Activated T-cell treated with anti-CD3 and anti-CD28 coated beads, Interleukin-2, amount 50 U/mL, for 72 hours (primary cell): ENCODE data around the gene CSTPP1. TPM values are rescaled to one million over a fixed set of nuclear protein-coding genes. Genes with fewer than 3 reads are reported as not detected.

ENCODE experiments used
- ATAC-seq, 2 donors: fragments of 150-1000 bp; cut with Tn5 transposase; replicated peaks in 1 of 2; 2 replicates each; pipeline ENCODE4 v1.10.0; 2021; ENCODE audit warnings: moderate library complexity in 2 of 2, mild to moderate bottlenecking in 1 of 2
- DNase-seq, 2 donors: peaks; one replicate each; pipeline ENCODE4 v3.0.0; 2021 to 2022; ENCODE audit warnings: mixed read lengths in 1 of 2
- H3K27ac Mint-ChIP-seq: one replicate; pipeline ENCODE4 v1.8.0; 2022; ENCODE audit warnings: mild to moderate bottlenecking, moderate library complexity, mixed read lengths
- H3K27me3 Mint-ChIP-seq: one replicate; pipeline ENCODE4 v1.8.0; 2022; ENCODE audit warnings: low read depth, mixed read lengths
- H3K36me3 Mint-ChIP-seq, 2 donors: one replicate each; pipeline ENCODE4 v1.8.0; 2022; ENCODE audit warnings: mixed read lengths in 2 of 2, mild to moderate bottlenecking in 1 of 2; ENCODE audit not compliant: insufficient read depth in 2 of 2
- H3K4me1 Mint-ChIP-seq: one replicate; pipeline ENCODE4 v1.8.0; 2022; ENCODE audit warnings: low read depth, mixed read lengths
- H3K4me3 Mint-ChIP-seq, 2 donors: one replicate each; pipeline ENCODE4 v1.8.0; 2022; ENCODE audit warnings: mild to moderate bottlenecking in 2 of 2, mixed read lengths in 2 of 2, moderate library complexity in 2 of 2
- H3K9me3 Mint-ChIP-seq, 2 donors: one replicate each; pipeline ENCODE4 v1.8.0; 2022; ENCODE audit warnings: mixed read lengths in 2 of 2
- total RNA-seq, 2 donors: library from RNA; stranded (reverse); gene quantifications; one replicate each; pipeline ENCODE4 v1.2.3, GENCODE V29; 2022

The CSTPP1 gene
- total RNA-seq, 2 donors from 2014 or later, result 20.4 to 21.2 TPM

DNA sequence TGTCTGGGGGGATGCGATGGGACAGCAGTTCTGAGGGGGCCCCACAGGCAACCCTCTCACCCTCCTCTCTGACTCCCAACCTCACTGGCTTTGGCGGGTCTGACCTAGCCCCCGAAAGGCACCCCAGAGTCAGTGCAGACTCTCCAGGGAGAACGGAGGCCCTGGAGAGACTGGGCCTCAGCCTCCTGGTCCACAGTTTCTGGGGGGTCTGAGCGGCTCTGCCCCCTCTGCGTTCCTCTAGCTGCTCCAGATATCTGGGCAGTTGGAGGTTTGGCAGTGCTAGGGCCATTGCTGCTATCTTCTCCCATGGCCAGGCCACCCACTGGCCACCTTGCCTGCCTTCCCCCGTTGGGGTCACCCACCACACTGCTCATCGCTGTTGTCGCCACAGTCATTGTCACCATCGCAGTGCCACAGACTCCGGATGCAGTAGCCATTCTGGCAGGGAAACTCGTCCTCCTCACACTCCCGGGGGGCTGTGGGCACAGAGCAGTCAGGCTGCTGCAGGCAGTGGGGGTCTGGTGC is 37.0 kb upstream of the CSTPP1 start:
- Mint-ChIP-seq H3K4me3 (no peak overlapping the region), H3K27ac (no peak overlapping the region), H3K9me3 (no peaks in the 10 kb centered on the region), H3K36me3 (no peaks in the 10 kb centered on the region), H3K4me1 (no peaks in the 10 kb centered on the region), H3K27me3 (no peaks in the 10 kb centered on the region)
- ATAC-seq (no peak), DNase-seq (no peak)

DNA sequence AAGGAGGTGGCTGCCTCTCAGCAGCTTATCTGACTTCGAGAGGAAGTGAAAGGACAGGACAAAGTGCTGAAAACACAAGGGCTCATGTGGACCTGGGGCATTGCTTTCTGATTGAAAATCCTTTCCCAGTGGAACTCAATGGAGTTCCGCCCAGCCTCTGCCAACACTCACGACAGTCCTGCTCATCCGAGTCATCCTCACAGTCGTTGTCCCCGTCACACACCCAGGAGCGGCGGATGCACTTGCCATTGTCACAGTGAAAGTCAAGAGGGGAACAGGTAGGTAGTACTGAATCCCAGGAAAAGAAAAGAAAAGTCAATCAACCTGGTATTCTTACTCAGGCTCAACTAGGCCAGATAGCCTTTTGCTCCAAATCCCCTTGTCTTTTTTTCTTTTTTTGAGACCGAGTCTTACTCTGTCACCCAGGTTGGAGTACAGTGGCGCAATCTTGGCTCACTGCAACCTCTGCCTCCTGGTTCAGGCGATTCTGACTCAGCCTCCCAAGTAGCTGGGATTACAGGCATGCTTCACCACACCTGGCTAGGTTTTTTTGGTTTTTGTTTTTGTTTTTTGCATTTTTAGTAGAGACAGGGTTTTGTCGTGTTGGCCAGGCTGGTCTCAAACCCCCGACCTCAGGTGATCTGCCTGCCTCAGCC is 36.3 kb upstream of the CSTPP1 start:
- H3K4me3 Mint-ChIP-seq, result no peak overlapping the region
- ATAC-seq (no peak), DNase-seq (no peak)
- no peaks in the 10 kb centered on the region for H3K4me1 Mint-ChIP-seq
- no peak overlapping the region for H3K27ac Mint-ChIP-seq
- no peaks in the 10 kb centered on the region for H3K9me3 Mint-ChIP-seq
- H3K27me3 Mint-ChIP-seq, result no peaks in the 10 kb centered on the region
- no peaks in the 10 kb centered on the region for H3K36me3 Mint-ChIP-seq

DNA sequence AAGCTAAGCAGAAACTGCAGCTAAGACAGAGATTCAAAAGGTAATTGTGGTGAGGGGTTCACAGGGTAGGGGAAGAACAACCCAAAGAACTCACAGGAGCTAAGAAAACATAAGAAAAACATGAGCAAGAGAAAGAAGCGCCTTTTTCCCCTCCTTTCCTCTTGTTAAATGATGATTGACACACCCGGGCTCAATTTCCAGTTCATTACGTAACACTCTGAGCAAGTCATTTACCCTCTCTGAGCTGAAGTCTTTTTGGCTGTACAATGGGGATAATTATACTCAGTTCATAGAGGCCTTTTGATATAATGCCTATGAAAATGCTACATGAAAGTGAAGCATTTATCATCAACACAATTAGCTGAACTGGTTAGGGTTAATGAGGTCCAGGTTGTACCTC is 35.4 kb upstream of the CSTPP1 start:
- Mint-ChIP-seq H3K4me1 (no peaks in the 10 kb centered on the region), H3K4me3 (no peak overlapping the region), H3K27me3 (no peaks in the 10 kb centered on the region), H3K9me3 (no peaks in the 10 kb centered on the region), H3K36me3 (no peaks in the 10 kb centered on the region), H3K27ac (no peak overlapping the region)
- ATAC-seq (no peak), DNase-seq (no peak)

DNA sequence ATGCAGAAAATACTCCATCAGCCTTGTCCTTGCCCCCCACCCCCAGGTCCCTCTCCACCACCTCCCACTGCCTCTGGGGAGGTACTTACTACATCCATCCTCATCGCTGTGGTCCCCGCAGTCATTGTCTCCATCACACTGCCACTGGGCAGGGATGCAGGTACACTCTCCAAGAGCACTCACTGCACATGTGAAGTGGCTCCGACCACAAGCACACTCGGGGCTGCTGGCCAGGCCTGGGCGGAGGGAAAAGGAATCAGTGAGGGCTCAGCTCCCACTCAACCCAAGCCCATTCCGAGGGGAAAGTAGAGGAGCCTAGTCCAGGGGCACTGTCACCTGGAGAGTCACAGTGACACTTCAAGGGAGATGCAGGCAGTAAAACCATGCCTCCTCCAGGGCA is 33.9 kb upstream of the CSTPP1 start:
- Mint-ChIP-seq H3K36me3 (no peaks in the 10 kb centered on the region), H3K9me3 (no peaks in the 10 kb centered on the region), H3K27ac (no peak overlapping the region), H3K27me3 (no peaks in the 10 kb centered on the region), H3K4me1 (no peaks in the 10 kb centered on the region), H3K4me3 (no peak overlapping the region)
- DNase-seq (no peak), ATAC-seq (no peak)

DNA sequence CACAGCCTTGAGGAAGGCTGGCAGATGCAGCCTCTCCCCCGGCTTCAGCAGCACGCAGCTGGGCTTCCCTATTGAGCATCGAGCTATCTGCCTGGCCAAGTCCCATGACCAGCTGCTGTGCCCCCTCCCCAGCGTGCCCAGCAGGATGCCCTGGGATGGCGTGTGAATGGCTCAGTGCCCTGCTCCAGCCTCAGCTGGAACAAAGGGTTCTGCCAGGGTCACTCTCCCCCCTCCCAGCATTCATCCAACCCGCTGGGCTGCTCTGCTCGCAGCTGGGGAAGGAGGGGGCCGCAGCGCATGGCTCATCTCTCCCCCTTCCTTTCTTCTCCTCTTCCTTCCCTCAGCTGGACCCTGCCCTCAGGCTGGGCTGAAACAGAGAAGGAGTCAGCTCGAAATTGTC is 32.7 kb upstream of the CSTPP1 start:
- Mint-ChIP-seq H3K9me3 (no peaks in the 10 kb centered on the region), H3K27me3 (no peaks in the 10 kb centered on the region), H3K36me3 (no peaks in the 10 kb centered on the region), H3K4me1 (no peaks in the 10 kb centered on the region), H3K27ac (no peak overlapping the region), H3K4me3 (no peak overlapping the region)
- DNase-seq (no peak), ATAC-seq (no peak)

DNA sequence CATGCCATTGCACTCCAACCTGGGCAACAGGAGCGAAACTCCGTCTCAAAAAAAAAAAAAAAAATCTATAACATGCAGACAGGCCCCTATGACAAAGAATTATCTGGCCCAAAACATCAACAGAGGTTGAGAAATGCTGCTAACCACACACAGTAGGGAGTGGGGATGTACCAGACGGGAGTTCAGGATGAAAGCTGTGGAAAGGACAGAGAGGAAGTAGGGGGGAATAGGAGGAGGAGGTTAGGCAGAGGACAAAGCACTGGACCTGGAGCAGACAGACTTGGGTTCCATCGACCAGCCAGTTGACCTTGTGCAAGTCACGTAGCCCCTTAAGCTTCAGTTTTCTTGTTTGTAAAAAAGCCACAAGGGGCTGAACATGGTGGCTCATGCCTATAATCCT is 30.8 kb upstream of the CSTPP1 start:
- Mint-ChIP-seq H3K27ac (no peak overlapping the region), H3K4me1 (no peaks in the 10 kb centered on the region), H3K4me3 (no peak overlapping the region), H3K27me3 (peaks cover 8% of the 10 kb centered on the region), H3K36me3 (no peaks in the 10 kb centered on the region), H3K9me3 (no peaks in the 10 kb centered on the region)
- DNase-seq (no peak), ATAC-seq (no peak)

DNA sequence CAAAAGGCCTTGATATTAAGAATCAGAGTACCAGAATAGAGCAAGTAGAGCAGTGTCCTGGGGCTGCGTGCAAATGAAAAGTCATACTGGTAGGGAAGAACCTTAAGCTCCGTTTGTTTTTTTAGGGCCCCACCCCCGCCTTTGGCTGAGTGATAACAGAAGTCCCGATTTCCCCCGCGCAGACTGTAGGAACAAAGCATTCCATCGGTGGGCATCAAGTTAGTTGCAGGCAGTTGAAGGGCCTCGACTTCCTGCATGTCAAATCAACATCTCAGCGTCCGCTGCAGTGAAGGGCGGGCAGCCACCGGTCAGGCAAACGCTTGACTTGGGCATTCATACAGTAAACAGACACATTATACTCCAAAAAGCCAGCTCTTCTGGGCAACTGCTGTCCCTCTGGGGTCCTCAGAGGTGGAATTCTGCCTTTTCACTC is 29.9 kb upstream of the CSTPP1 start:
- no peaks in the 10 kb centered on the region for H3K9me3 Mint-ChIP-seq
- no peak for DNase-seq
- H3K4me3 Mint-ChIP-seq, result no peak overlapping the region
- no peak for ATAC-seq
- no peaks in the 10 kb centered on the region for H3K36me3 Mint-ChIP-seq
- H3K4me1 Mint-ChIP-seq, result no peaks in the 10 kb centered on the region
- H3K27ac Mint-ChIP-seq, result no peak overlapping the region
- peaks cover 14% of the 10 kb centered on the region for H3K27me3 Mint-ChIP-seq

DNA sequence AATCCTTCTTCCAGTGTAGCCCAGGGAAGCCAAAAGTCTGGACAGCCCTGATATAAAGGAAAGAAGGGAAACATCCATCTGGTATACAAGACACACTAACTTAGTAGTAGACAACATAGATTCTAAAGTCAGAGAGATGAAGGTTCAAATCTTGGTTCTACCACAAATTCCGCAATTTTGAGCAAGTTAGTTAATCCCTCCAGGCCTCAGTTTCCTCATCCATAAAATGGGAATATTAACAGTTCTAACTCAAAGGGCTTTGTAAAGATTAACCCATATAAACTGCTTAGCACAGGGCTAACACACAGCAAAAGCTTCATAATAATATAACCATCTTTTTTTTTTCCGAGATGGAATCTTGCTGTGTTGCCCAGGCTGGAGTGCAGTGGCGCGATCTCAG is 29.0 kb upstream of the CSTPP1 start:
- Mint-ChIP-seq H3K36me3 (no peaks in the 10 kb centered on the region), H3K27ac (no peak overlapping the region), H3K4me3 (no peak overlapping the region), H3K9me3 (no peaks in the 10 kb centered on the region), H3K4me1 (no peaks in the 10 kb centered on the region), H3K27me3 (peaks cover 20% of the 10 kb centered on the region)
- ATAC-seq (no peak), DNase-seq (no peak)

DNA sequence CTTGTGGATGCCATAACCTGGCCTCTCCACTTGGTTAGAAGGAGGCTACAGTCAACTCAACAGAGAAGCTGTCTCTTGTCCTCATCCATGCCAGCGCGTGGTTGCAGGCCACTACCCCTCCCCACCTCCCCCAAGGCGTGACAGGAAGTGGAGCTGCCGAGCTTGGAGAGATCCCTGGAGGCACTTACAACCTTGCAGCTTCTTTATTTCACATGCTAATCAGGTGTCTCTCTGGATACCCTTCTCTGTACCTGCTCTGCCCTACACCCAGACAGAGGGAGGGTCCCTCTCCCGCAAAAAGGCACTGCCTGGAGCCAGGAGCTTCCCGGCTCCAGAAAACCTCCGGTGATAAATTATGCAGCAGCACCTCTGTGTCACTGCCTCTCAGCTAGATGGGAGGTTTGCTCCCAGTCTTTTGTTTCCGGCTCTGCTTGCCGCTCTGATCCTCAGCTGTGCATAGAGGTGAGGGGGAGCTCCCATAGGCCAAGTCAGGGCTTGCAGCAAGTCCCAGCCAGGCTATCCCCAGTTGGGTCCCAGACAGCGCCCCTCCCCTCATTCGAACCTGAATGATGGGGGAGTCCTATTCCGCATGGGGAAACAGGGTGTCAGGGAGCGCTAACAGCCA is 23.9 kb upstream of the CSTPP1 start:
- no peak for DNase-seq
- Mint-ChIP-seq H3K4me1 (peaks cover 14% of the 10 kb centered on the region), H3K36me3 (no peaks in the 10 kb centered on the region), H3K9me3 (no peaks in the 10 kb centered on the region), H3K4me3 (no peak overlapping the region), H3K27ac (no peak overlapping the region), H3K27me3 (peaks cover 59% of the 10 kb centered on the region)
- ATAC-seq, result no peak

DNA sequence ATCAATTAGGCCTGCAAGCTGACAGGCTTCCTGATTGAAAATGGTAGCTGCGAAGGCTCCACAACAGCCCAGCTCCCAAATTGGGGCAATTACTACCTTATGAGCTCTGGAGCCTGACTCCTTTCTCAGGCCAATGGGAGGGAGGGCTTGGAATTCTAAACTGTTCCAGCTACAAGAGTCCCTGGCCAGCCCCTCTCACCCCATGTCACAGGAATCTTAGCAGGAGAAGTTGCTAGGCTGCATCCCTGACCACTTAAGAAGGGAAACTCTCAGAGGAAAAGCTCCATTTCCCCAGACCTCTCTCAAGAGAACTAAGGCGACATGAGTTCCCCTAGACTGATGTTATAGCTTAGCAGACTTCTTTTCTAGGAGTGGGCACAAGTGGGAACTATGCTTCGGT is 23.1 kb upstream of the CSTPP1 start:
- Mint-ChIP-seq H3K4me3 (no peak overlapping the region), H3K4me1 (peaks cover 14% of the 10 kb centered on the region), H3K27ac (no peak overlapping the region), H3K9me3 (no peaks in the 10 kb centered on the region), H3K27me3 (peaks cover 59% of the 10 kb centered on the region), H3K36me3 (no peaks in the 10 kb centered on the region)
- ATAC-seq (no peak), DNase-seq (no peak)

DNA sequence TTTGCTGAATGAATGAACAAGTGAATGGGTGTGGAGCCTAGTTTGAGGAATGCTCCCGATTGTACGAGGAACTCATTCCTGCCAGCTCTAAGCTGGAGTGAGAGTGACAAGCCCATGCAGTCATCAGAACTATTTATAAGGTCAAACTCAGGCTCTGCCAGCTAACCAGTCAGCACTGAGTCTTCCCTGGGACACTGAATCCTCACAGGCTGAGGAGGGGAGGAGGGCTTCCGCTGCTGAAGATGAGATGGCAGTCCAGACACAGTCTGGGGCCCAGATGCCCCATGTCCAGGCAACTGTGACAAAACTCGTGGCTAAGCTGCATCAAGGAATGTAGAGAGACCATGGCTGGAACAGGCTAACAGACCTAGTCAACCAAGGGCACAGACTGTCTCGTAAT is 22.2 kb upstream of the CSTPP1 start:
- Mint-ChIP-seq H3K9me3 (no peaks in the 10 kb centered on the region), H3K4me1 (peaks cover 22% of the 10 kb centered on the region), H3K27ac (no peak overlapping the region), H3K36me3 (no peaks in the 10 kb centered on the region), H3K27me3 (peaks cover 67% of the 10 kb centered on the region), H3K4me3 (no peak overlapping the region)
- no peak for DNase-seq
- no peak for ATAC-seq

DNA sequence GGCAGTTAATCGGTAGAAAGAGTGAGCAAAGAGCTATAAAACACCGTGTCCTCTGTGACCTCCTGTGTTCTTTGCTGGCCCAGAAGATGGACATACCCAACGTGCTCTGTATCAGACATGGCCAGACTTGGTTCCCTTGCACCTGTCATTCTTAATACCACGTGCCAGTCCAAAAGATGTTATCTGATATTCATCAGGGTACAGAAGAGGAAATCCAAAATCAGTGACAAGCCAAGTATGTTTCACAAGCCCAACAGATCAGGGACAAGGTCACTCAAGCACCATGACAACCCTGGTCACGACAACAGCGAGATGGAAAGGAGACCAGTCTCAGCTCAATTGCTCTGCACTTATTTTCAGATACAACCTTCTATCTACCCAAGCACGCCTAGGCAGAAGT is 21.7 kb upstream of the CSTPP1 start:
- Mint-ChIP-seq H3K36me3 (no peaks in the 10 kb centered on the region), H3K9me3 (no peaks in the 10 kb centered on the region), H3K4me3 (no peak overlapping the region), H3K27ac (no peak overlapping the region), H3K4me1 (peaks cover 26% of the 10 kb centered on the region), H3K27me3 (peaks cover 68% of the 10 kb centered on the region)
- no peak for DNase-seq
- no peak for ATAC-seq

DNA sequence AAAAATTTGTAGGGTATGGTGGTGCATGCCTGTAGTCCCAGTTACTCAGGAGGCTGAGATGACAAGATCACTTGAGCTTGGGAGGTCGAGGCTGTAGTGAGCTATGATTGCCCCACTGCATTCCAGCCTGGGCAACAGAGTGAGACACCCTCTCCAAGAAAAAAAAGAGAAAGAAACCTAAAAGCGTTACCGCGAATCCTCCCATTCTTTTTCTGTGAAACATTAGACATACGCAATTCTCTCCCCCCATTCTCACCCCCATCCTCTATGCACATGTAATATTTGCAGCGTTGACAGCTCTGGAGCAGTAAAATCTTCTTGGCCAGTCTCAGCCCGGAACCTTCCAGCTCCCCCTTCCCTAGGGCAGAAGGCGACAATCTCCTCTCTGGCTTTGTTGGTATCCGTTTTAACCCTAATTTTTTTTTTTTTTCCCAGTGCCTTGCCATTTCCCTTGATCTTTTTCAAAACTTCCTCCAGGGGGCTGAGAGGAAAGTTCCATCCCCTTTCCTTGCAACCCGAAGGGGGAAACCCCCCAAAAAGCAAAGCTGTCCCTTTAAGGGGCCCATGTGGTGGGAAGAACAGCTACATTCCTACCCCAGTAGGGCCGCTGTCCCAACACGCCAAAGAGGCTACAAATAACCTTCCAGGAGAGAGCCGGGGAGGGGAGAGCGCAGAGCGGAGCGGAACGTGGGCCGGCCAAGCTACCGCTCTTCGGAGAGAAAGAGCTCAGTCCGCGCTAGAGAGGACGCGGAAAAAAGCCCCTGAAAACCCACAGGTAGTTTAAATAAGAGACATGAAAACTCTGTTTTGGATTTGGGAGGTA is 20.1 kb upstream of the CSTPP1 start:
- Mint-ChIP-seq H3K9me3 (no peaks in the 10 kb centered on the region), H3K4me1 (peaks cover 26% of the 10 kb centered on the region), H3K4me3 (peak overlapping the region; percentile 83 to 84), H3K27ac (no peak overlapping the region), H3K36me3 (no peaks in the 10 kb centered on the region), H3K27me3 (peaks cover 57% of the 10 kb centered on the region)
- ATAC-seq (peak; percentile 31 to 35), DNase-seq (peak; percentile 26 to 31)
